Measurements from ENCODE around the gene CRAT.

Gene CRAT

GRCh38 chr9:129058965-129059795, 51.4 kb downstream of the CRAT start:
- in situ Hi-C loops (cut with HindIII; ENCODE audit: low sequenced_read_pairs): no loop called here
- no peak for DNase-seq (ENCODE audit: low read depth)
- no peak for TF ChIP-seq CTCF (IDR thresholded peaks at IDR 0.05; ENCODE audit: low read depth, low read length, missing control alignments)
- no peak overlapping the region for H3K4me3 ChIP-seq (ENCODE audit: low read depth, low read length)

GRCh38 chr9:129054163-129054851, 56.3 kb downstream of the CRAT start:
- in situ Hi-C loops (cut with HindIII; ENCODE audit: low sequenced_read_pairs): no loop called here
- H3K4me3 ChIP-seq (ENCODE audit: low read depth, low read length): no peak overlapping the region
- no peak for TF ChIP-seq CTCF (IDR thresholded peaks at IDR 0.05; ENCODE audit: low read depth, low read length, missing control alignments)
- DNase-seq (ENCODE audit: low read depth): no peak

GRCh38 chr9:129053020-129053419, 57.6 kb downstream of the CRAT start:
- no peak for DNase-seq (ENCODE audit: low read depth)
- TF ChIP-seq CTCF (IDR thresholded peaks at IDR 0.05; ENCODE audit: low read depth, low read length, missing control alignments): no peak
- H3K4me3 ChIP-seq (ENCODE audit: low read depth, low read length): no peak overlapping the region
- in situ Hi-C loops (cut with HindIII; ENCODE audit: low sequenced_read_pairs): no loop called here

- H3K4me3 ChIP-seq (ENCODE audit: low read depth, low read length): no peak overlapping the region
- no peak for TF ChIP-seq CTCF (IDR thresholded peaks at IDR 0.05; ENCODE audit: low read depth, low read length, missing control alignments)
- no peak for DNase-seq (ENCODE audit: low read depth)
- in situ Hi-C loops (cut with HindIII; ENCODE audit: low sequenced_read_pairs): no loop called here
Observed at GRCh38 chr9:129052592-129052991, 58.0 kb downstream of the CRAT start.
